ENCODE measurements around the gene CNDP1. TPM values are rescaled to one million over a fixed set of nuclear protein-coding genes. Genes with fewer than 3 reads are reported as not detected.

The CNDP1 gene
- total RNA-seq, 4 donors from 2014 or later = not detected

GRCh38 chr18:74610051-74610615 is 75.8 kb downstream of the CNDP1 start:
- H3K27ac ChIP-seq = no peak overlapping the region
- intact Hi-C loops (cut with DNase I) = no loop called here
- no peak for DNase-seq
- TF ChIP-seq CTCF (IDR thresholded peaks at IDR 0.05) = no peak
- no peak for TF ChIP-seq POLR2A (IDR thresholded peaks at IDR 0.05)
- H3K9me3 ChIP-seq = peaks cover 0 to 6% (median 0%) of the 10 kb centered on the region in 3 donors
- H3K4me1 ChIP-seq = no peaks in the 10 kb centered on the region
- no peaks in the 10 kb centered on the region for H3K27me3 ChIP-seq
- 83 to 84% methylated on average over 7 of the region's 7 CpGs for WGBS, 2 donors
- no peak overlapping the region for H3K4me3 ChIP-seq
- no peaks in the 10 kb centered on the region for H3K36me3 ChIP-seq

GRCh38 chr18:74610860-74611259 is 76.6 kb downstream of the CNDP1 start:
- no peak for TF ChIP-seq POLR2A (IDR thresholded peaks at IDR 0.05)
- no peak for TF ChIP-seq CTCF (IDR thresholded peaks at IDR 0.05)

GRCh38 chr18:74611765-74612164 is 77.5 kb downstream of the CNDP1 start:
- WGBS, 2 donors = 86 to 97% methylated on average over 4 of the region's 4 CpGs
- TF ChIP-seq CTCF (IDR thresholded peaks at IDR 0.05) (no peak), POLR2A (IDR thresholded peaks at IDR 0.05) (no peak)
- intact Hi-C loops (cut with DNase I) = no loop called here
- Histone ChIP-seq H3K36me3 (no peaks in the 10 kb centered on the region), H3K27ac (no peak overlapping the region), H3K4me3 (no peak overlapping the region), H3K27me3 (no peaks in the 10 kb centered on the region), H3K9me3 (peaks cover 0 to 6% (median 0%) of the 10 kb centered on the region in 3 donors), H3K4me1 (no peaks in the 10 kb centered on the region)
- DNase-seq = no peak

More at GRCh38 chr18:74610860-74611259, 76.6 kb downstream of the CNDP1 start:
- no peaks in the 10 kb centered on the region for H3K27me3 ChIP-seq
- DNase-seq = no peak
- peaks cover 0 to 6% (median 0%) of the 10 kb centered on the region in 3 donors for H3K9me3 ChIP-seq
- H3K4me3 ChIP-seq = no peak overlapping the region
- intact Hi-C loops (cut with DNase I) = no loop called here
- no peak overlapping the region for H3K27ac ChIP-seq
- no peaks in the 10 kb centered on the region for H3K36me3 ChIP-seq
- 63 to 81% methylated on average over 1 of the region's 1 CpG for WGBS, 2 donors
- H3K4me1 ChIP-seq = no peaks in the 10 kb centered on the region

GRCh38 chr18:74613381-74613780 is 79.1 kb downstream of the CNDP1 start:
- WGBS, 2 donors = 43 to 61% methylated on average over 1 of the region's 1 CpG
- no peak for TF ChIP-seq CTCF (IDR thresholded peaks at IDR 0.05)

GRCh38 chr18:74616494-74616893 is 82.2 kb downstream of the CNDP1 start:
- H3K9me3 ChIP-seq = peaks cover 0 to 6% (median 0%) of the 10 kb centered on the region in 3 donors
- H3K27me3 ChIP-seq = no peaks in the 10 kb centered on the region
- H3K27ac ChIP-seq = no peak overlapping the region
- H3K36me3 ChIP-seq = no peaks in the 10 kb centered on the region
- no peaks in the 10 kb centered on the region for H3K4me1 ChIP-seq
- TF ChIP-seq POLR2A (IDR thresholded peaks at IDR 0.05) = no peak
- no peak for TF ChIP-seq CTCF (IDR thresholded peaks at IDR 0.05)
- H3K4me3 ChIP-seq = no peak overlapping the region
- no peak for DNase-seq
- intact Hi-C loops (cut with DNase I) = no loop called here
- WGBS, 2 donors = 61 to 65% methylated on average over 7 of the region's 7 CpGs

More at GRCh38 chr18:74613381-74613780, 79.1 kb downstream of the CNDP1 start:
- Histone ChIP-seq H3K27ac (no peak overlapping the region), H3K4me1 (no peaks in the 10 kb centered on the region), H3K9me3 (peaks cover 0 to 6% (median 0%) of the 10 kb centered on the region in 3 donors), H3K4me3 (no peak overlapping the region), H3K36me3 (no peaks in the 10 kb centered on the region), H3K27me3 (no peaks in the 10 kb centered on the region)
- intact Hi-C loops (cut with DNase I) = no loop called here
- DNase-seq = no peak
